DOHH2 (cell line): Measurements from ENCODE around the gene C20orf144.

Experiments used
- H3F3A ChIP-seq: fragments of 200-600 bp; sonication (generic), shearing (Covaris generic); 2 replicates; pipeline ENCODE4 v1.6.0; 2016; ENCODE audit warnings: antibody characterized with exemption, mild to moderate bottlenecking; ENCODE audit not compliant: control insufficient read depth, insufficient read depth
- H3K27ac ChIP-seq: fragments of 200-600 bp; sonication (generic); 2 replicates; pipeline ENCODE4 v1.5.1; 2014; ENCODE audit warnings: low read depth, mild to moderate bottlenecking, low read length, moderate library complexity
- H3K27me3 ChIP-seq: fragments of 200-600 bp; sonication (generic); 2 replicates; pipeline ENCODE4 v1.6.1; 2014; ENCODE audit warnings: mild to moderate bottlenecking, low read length, mixed read lengths; ENCODE audit not compliant: control insufficient read depth
- H3K36me3 ChIP-seq: fragments of 200-600 bp; sonication (generic); 2 replicates; pipeline ENCODE4 v1.6.1; 2014; ENCODE audit warnings: mild to moderate bottlenecking, low read length, moderate library complexity, mixed read lengths; ENCODE audit not compliant: control insufficient read depth
- H3K4me1 ChIP-seq: fragments of 200-600 bp; sonication (generic); 2 replicates; pipeline ENCODE4 v1.6.1; 2014; ENCODE audit warnings: mild to moderate bottlenecking, low read length, mixed read lengths; ENCODE audit not compliant: control insufficient read depth
- H3K4me2 ChIP-seq: fragments of 200-600 bp; sonication (generic); 2 replicates; pipeline ENCODE4 v1.6.0; 2014; ENCODE audit warnings: mild to moderate bottlenecking, low read length, moderate library complexity
- H3K4me3 ChIP-seq: fragments of 200-600 bp; sonication (generic); 2 replicates; pipeline ENCODE4 v1.5.1; 2014; ENCODE audit warnings: mild to moderate bottlenecking, low read length, mixed read lengths
- H3K79me2 ChIP-seq: fragments of 200-600 bp; sonication (generic); 2 replicates; pipeline ENCODE4 v1.6.1; 2014; ENCODE audit warnings: mild to moderate bottlenecking, low read length, mixed read lengths; ENCODE audit not compliant: control insufficient read depth
- H3K9me2 ChIP-seq: fragments of 200-600 bp; sonication (generic); replicated peaks from 2 replicates; pipeline ENCODE4 v1.6.1; 2014; ENCODE audit warnings: mild to moderate bottlenecking, low read length, mixed read lengths; ENCODE audit not compliant: control insufficient read depth
- H3K9me3 ChIP-seq: fragments of 200-600 bp; sonication (generic); 2 replicates; pipeline ENCODE4 v1.6.1; 2014; ENCODE audit warnings: antibody characterized with exemption, low read length, mixed read lengths; ENCODE audit not compliant: control insufficient read depth, insufficient read depth
- H4K20me1 ChIP-seq: fragments of 200-600 bp; sonication (generic); 2 replicates; pipeline ENCODE4 v1.6.0; 2014; ENCODE audit warnings: low read depth, mild to moderate bottlenecking, antibody characterized with exemption, low read length, moderate library complexity; ENCODE audit not compliant: control insufficient read depth, insufficient read depth
- EZH2phosphoT487 ChIP-seq: fragments of 200-600 bp; sonication (generic); IDR thresholded peaks from 2 replicates; pipeline ENCODE4 v1.6.1; 2017; ENCODE audit warnings: borderline replicate concordance, mild to moderate bottlenecking, antibody characterized with exemption, low read length, moderate library complexity, mixed read lengths
- TF ChIP-seq, protein P1 (sequence below): fragments of 200-600 bp; sonication (generic); IDR thresholded peaks from one replicate; pipeline ENCODE4 v1.5.1; 2014; ENCODE audit warnings: antibody characterized with exemption, mild to moderate bottlenecking, low read depth, low read length; ENCODE audit not compliant: poor library complexity, severe bottlenecking

The C20orf144 gene

DNA sequence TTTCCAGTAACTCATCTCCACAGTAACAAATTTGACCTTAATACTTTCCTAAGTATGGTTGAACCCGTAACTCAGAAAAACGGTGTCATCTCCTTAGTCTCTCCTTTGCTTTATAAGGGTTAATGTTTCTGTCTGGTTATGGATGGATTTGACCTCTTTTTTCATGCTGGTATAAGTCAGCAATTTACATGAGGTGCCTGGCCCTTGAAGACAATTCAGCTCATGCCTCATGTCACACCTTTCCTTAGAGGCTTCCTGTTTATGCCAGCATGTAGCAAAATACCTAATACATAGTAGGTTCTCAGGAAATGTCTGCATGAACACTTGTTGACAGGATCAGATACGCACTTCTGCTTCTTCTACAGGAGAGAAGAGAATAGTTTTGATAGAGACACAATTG, 37.7 kb upstream of the C20orf144 start:
- Histone ChIP-seq H4K20me1 (no peaks in the 10 kb centered on the region), H3K4me1 (peaks cover 6% of the 10 kb centered on the region; the same call in 1 of the 2 replicates), H3F3A (no peaks in the 10 kb centered on the region), H3K36me3 (peaks cover 2% of the 10 kb centered on the region; the same call in 1 of the 2 replicates), H3K4me2 (no peak overlapping the region), H3K79me2 (no peaks in the 10 kb centered on the region), H3K4me3 (no peak overlapping the region), H3K27ac (no peak overlapping the region), H3K9me3 (no peaks in the 10 kb centered on the region), H3K27me3 (no peaks in the 10 kb centered on the region), H3K9me2 (no peaks in the 10 kb centered on the region)
- TF ChIP-seq, protein P1, sequence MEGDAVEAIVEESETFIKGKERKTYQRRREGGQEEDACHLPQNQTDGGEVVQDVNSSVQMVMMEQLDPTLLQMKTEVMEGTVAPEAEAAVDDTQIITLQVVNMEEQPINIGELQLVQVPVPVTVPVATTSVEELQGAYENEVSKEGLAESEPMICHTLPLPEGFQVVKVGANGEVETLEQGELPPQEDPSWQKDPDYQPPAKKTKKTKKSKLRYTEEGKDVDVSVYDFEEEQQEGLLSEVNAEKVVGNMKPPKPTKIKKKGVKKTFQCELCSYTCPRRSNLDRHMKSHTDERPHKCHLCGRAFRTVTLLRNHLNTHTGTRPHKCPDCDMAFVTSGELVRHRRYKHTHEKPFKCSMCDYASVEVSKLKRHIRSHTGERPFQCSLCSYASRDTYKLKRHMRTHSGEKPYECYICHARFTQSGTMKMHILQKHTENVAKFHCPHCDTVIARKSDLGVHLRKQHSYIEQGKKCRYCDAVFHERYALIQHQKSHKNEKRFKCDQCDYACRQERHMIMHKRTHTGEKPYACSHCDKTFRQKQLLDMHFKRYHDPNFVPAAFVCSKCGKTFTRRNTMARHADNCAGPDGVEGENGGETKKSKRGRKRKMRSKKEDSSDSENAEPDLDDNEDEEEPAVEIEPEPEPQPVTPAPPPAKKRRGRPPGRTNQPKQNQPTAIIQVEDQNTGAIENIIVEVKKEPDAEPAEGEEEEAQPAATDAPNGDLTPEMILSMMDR, result no peak
- no peak for TF ChIP-seq EZH2phosphoT487

DNA sequence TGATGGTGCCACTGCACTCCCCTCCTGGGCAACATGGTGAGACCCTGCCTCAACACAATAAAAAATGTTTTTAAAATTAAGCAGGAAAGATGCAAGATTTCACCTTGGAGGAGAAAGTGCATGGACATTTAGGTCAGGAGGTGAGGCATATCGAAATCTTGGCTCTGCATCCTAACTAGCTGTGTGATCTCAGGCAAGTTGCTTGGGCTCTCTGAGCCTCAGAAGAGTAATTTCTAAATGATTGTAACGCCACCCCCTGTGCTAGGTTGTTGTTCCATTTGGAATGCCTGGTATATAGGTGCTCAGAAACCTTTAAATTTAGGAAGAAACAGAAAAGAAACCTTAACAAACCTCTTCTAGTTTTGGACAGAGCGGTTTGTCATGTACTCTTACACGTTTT, 35.9 kb upstream of the C20orf144 start:
- Histone ChIP-seq H3K4me1 (peaks cover 6% of the 10 kb centered on the region; the same call in 1 of the 2 replicates), H3K79me2 (no peaks in the 10 kb centered on the region), H3K27ac (no peak overlapping the region), H3K27me3 (no peaks in the 10 kb centered on the region), H3K4me3 (no peak overlapping the region), H4K20me1 (no peaks in the 10 kb centered on the region), H3K36me3 (peaks cover 6% of the 10 kb centered on the region; the same call in 1 of the 2 replicates), H3F3A (no peaks in the 10 kb centered on the region), H3K9me3 (no peaks in the 10 kb centered on the region), H3K4me2 (no peak overlapping the region), H3K9me2 (no peaks in the 10 kb centered on the region)
- TF ChIP-seq, protein P1, result no peak
- no peak for TF ChIP-seq EZH2phosphoT487

DNA sequence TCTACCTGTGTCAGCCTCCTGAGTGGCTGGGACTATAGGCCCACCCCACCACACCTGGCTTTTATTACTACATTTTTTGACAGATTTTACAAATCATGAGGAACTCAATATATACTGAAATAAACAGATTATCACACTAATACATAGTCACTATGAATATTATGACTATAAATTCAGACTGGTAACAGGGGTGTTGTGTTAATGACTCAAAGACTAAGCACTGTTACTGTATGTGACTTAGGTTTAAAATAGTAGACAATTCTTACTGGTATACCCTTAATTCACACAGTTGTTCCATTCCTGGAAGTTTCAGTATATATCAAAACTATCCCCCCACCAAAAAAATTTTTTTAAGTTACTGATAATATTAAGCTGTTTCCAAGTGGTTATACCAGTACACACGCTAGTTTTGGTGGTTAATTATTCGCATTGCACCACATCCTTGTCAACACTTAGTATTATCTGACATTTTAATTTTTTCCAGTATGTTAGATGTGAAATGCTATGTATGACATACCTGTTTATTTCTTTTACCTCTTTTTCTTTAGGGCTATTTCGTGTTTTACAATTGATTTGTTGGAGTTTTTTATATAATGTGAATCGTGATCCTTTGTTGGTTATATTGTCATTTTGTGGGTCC, 34.4 kb upstream of the C20orf144 start:
- no peaks in the 10 kb centered on the region for H3K9me3 ChIP-seq
- H3K4me1 ChIP-seq, result no peaks in the 10 kb centered on the region
- no peaks in the 10 kb centered on the region for H3F3A ChIP-seq
- no peaks in the 10 kb centered on the region for H3K9me2 ChIP-seq
- no peak overlapping the region for H3K4me2 ChIP-seq
- TF ChIP-seq, protein P1, result no peak
- TF ChIP-seq EZH2phosphoT487, result no peak
- no peaks in the 10 kb centered on the region for H3K79me2 ChIP-seq
- peaks cover 6% of the 10 kb centered on the region; the same call in 1 of the 2 replicates for H3K36me3 ChIP-seq
- no peaks in the 10 kb centered on the region for H4K20me1 ChIP-seq
- no peaks in the 10 kb centered on the region for H3K27me3 ChIP-seq
- H3K4me3 ChIP-seq, result no peak overlapping the region
- H3K27ac ChIP-seq, result no peak overlapping the region
